OCI-LY3 (cell line): ENCODE data around the gene ETFB.

Experiments used
- H2AFZ ChIP-seq: fragments of 200-600, 300-600 bp; shearing (Covaris generic); 2 replicates; pipeline ENCODE4 v1.6.0; 2014; ENCODE audit warnings: antibody characterized with exemption, low read depth, low read length
- H3K27ac ChIP-seq: fragments of 200-600, 300-600 bp; sonication (generic); 2 replicates; pipeline ENCODE4 v1.5.1; 2014; ENCODE audit warnings: mild to moderate bottlenecking, low read length, moderate library complexity, mixed read lengths
- H3K27me3 ChIP-seq: fragments of 200-600, 300-600 bp; sonication (generic); 2 replicates; pipeline ENCODE4 v1.6.1; 2014; ENCODE audit warnings: low read depth, low read length, mixed read lengths
- H3K36me3 ChIP-seq: fragments of 200-600, 300-600 bp; sonication (generic); replicated peaks from 2 replicates; pipeline ENCODE3; 2014; ENCODE audit warnings: low read depth, low read length, mixed read lengths
- H3K4me1 ChIP-seq: fragments of 300-600, 200-600 bp; sonication (generic); 2 replicates; pipeline ENCODE4 v1.6.1; 2014; ENCODE audit warnings: low read length, mixed read lengths
- H3K4me2 ChIP-seq: fragments of 200-600, 300-600 bp; sonication (generic); 2 replicates; pipeline ENCODE4 v1.6.1; 2014; ENCODE audit warnings: low read length, mixed read lengths
- H3K4me3 ChIP-seq: fragments of 300-600, 200-600 bp; sonication (generic); 2 replicates; pipeline ENCODE4 v1.5.1; 2014; ENCODE audit warnings: antibody characterized with exemption, mild to moderate bottlenecking, low read length, moderate library complexity
- H3K79me2 ChIP-seq: fragments of 300-600, 200-600 bp; shearing (Covaris generic); 2 replicates; pipeline ENCODE4 v1.6.1; 2014; ENCODE audit warnings: mild to moderate bottlenecking, low read length, mixed read lengths
- H3K9ac ChIP-seq: fragments of 300-600, 200-600 bp; shearing (Covaris generic); 2 replicates; pipeline ENCODE4 v1.6.0; 2014; ENCODE audit warnings: mild to moderate bottlenecking, low read length, moderate library complexity
- H3K9me3 ChIP-seq: fragments of 200-600, 300-600 bp; shearing (Covaris generic); 2 replicates; pipeline ENCODE4 v1.6.1; 2014; ENCODE audit warnings: low read length, mixed read lengths; ENCODE audit not compliant: insufficient read depth
- H4K20me1 ChIP-seq: fragments of 200-600, 300-600 bp; sonication (generic); 2 replicates; pipeline ENCODE4 v1.6.1; 2016; ENCODE audit warnings: low read length, mixed read lengths; ENCODE audit not compliant: insufficient read depth
- EZH2phosphoT487 ChIP-seq: fragments of 200-600 bp; shearing (Covaris generic); IDR thresholded peaks from 2 replicates; pipeline ENCODE4 v1.6.1; 2018; ENCODE audit warnings: antibody characterized with exemption, mixed run types, low read depth
- TF ChIP-seq, protein P1 (sequence below): fragments of 200-600, 300-600 bp; sonication (generic); IDR thresholded peaks from 2 replicates; pipeline ENCODE4 v1.5.1; 2014; ENCODE audit warnings: antibody characterized with exemption, low read length, low read depth

Gene ETFB

DNA sequence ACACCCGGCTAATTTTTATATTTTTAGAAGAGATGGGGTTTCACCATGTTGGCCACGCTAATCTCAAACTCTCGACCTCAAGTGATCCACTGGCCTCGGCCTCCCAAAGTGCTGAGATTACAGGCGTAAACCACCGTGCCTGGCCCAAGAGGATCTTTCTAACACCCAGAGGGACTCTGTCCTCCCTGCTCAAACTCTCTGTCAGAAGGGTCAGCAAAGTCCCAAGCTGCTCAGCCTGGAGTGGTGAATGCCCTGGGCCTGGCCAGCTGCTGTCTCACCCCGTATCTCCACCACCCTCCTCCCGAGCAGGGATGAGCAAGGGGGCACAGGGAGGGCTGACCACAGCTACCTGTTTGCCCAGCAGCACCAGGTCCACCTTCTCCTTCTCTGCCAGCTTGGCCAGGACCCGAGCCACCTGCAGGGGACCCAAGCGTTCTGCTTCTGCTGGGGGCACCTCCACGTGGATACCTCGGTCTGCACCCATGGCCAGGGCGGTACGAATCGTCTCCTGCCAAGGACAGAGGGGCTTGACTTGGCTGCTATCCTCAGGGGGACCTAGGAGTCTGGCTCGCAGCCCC is 13.3 kb downstream of the ETFB start:
- no peaks in the 10 kb centered on the region for H3K9me3 ChIP-seq
- no peak overlapping the region for H3K4me2 ChIP-seq
- no peak overlapping the region for H3K27ac ChIP-seq
- peaks cover 3% of the 10 kb centered on the region; the same call in 1 of the 2 replicates for H4K20me1 ChIP-seq
- H2AFZ ChIP-seq = no peak overlapping the region
- no peaks in the 10 kb centered on the region for H3K27me3 ChIP-seq
- TF ChIP-seq EZH2phosphoT487 = no peak
- TF ChIP-seq, protein P1, sequence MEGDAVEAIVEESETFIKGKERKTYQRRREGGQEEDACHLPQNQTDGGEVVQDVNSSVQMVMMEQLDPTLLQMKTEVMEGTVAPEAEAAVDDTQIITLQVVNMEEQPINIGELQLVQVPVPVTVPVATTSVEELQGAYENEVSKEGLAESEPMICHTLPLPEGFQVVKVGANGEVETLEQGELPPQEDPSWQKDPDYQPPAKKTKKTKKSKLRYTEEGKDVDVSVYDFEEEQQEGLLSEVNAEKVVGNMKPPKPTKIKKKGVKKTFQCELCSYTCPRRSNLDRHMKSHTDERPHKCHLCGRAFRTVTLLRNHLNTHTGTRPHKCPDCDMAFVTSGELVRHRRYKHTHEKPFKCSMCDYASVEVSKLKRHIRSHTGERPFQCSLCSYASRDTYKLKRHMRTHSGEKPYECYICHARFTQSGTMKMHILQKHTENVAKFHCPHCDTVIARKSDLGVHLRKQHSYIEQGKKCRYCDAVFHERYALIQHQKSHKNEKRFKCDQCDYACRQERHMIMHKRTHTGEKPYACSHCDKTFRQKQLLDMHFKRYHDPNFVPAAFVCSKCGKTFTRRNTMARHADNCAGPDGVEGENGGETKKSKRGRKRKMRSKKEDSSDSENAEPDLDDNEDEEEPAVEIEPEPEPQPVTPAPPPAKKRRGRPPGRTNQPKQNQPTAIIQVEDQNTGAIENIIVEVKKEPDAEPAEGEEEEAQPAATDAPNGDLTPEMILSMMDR = no peak
- H3K4me3 ChIP-seq = no peak overlapping the region
- no peaks in the 10 kb centered on the region for H3K79me2 ChIP-seq
- H3K9ac ChIP-seq = no peak overlapping the region
- H3K36me3 ChIP-seq = peaks cover 9% of the 10 kb centered on the region
- H3K4me1 ChIP-seq = no peaks in the 10 kb centered on the region

DNA sequence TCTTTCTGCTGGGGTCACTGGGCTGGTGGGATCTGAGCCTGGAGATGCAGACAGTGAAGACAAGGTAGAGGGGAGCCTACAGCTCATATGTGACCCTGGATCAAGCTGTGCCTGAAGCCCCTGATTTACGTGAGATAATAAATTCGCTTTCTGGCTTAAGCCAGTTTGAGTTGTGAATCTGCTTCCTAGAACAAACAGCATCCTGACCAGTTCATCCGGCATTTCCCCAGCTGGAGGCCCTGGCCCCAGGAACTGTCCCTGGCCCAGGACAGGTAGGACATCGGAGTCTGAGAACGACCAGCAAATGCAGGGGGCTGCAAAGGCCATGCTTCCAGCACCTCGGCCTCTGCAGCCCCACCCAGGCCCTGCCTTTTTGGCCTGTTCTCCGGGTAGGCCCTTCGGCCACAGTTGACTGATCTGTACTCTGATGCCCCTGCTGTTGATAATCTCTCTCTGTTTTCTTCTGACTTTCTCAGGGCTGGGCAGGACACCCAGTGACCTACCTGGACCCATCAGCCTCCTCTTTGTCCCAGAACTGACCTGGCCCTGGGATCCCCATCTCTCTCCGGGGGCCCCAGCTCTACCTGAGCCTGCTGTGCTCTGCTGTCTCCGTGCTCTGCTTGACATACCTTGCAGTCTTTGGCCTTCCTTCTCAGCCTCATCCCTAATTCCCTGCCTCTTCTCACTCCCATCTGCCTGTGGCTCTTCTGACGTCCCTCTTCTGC is 14.8 kb downstream of the ETFB start:
- TF ChIP-seq, protein P1 = no peak
- TF ChIP-seq EZH2phosphoT487 = no peak
- Histone ChIP-seq H3K4me1 (no peaks in the 10 kb centered on the region), H3K9ac (no peak overlapping the region), H2AFZ (no peak overlapping the region), H4K20me1 (peaks cover 3% of the 10 kb centered on the region; the same call in 1 of the 2 replicates), H3K4me3 (no peak overlapping the region), H3K36me3 (peaks cover 10% of the 10 kb centered on the region), H3K79me2 (no peaks in the 10 kb centered on the region), H3K9me3 (no peaks in the 10 kb centered on the region), H3K27ac (no peak overlapping the region), H3K4me2 (no peak overlapping the region), H3K27me3 (no peaks in the 10 kb centered on the region)

DNA sequence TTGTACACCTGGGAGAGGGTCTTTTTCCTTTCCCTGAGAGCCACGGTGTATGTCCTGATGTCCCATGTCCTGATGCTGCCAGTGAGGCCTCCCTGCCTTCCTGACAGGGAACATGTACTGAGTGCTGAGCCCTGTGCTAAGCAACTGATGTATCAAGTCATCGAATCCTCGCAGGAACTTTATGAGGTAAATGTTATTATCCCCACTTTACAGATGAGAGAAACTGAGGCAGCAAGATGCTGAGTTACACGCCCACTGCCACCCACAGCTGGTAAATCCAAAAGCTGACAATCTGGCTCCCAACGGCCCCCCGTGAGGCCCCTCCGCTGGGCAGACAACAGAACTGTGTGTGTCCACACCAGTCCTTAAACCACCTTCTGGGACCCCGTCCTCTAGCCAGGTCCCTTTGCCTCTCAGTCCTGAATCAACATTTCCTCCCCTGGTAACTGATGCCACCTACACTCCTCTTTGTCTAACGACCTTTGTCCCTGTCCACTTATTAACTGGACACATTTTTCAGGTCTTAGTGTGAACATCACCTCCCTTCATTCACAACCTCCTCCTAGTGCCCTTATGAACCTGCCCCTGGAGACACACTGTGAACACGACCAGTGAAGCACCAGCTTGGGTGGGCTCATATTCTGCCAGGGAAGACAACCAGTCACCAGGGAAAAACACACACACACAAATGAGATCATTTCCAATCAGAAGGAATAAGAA is 18.8 kb downstream of the ETFB start:
- H3K9ac ChIP-seq = no peak overlapping the region
- H2AFZ ChIP-seq = no peak overlapping the region
- H4K20me1 ChIP-seq = no peaks in the 10 kb centered on the region
- no peaks in the 10 kb centered on the region for H3K9me3 ChIP-seq
- H3K36me3 ChIP-seq = peaks cover 18% of the 10 kb centered on the region
- no peak overlapping the region for H3K27ac ChIP-seq
- H3K4me2 ChIP-seq = no peak overlapping the region
- H3K4me3 ChIP-seq = no peak overlapping the region
- no peaks in the 10 kb centered on the region for H3K79me2 ChIP-seq
- TF ChIP-seq, protein P1 = no peak
- no peak for TF ChIP-seq EZH2phosphoT487
- H3K4me1 ChIP-seq = peaks cover 17% of the 10 kb centered on the region
- no peaks in the 10 kb centered on the region for H3K27me3 ChIP-seq

DNA sequence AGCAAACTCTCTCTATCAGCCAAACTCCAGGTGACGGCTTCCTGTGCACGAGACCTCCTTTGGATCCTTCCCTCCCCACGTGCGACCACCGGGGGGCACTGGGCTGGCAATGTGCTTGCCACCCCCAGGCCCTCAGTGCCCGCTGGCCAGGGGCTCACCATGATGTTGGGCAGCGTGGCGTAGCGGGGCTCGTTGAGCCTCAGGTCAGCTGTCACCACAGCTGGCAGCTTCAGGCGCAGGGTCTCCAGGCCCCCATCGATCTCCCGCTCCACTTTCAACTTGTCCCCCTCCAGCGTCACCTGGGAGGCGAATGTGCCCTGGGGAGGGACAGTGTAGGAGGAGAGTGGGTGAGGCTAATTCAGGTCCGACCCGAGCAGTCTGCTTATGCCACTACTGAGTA is 19.4 kb downstream of the ETFB start:
- Histone ChIP-seq H3K36me3 (peaks cover 18% of the 10 kb centered on the region), H4K20me1 (no peaks in the 10 kb centered on the region), H3K27ac (no peak overlapping the region), H3K4me2 (no peak overlapping the region), H3K27me3 (0 out of 2 replicates have a peak, but pooled peaks cover 2% of the 10 kb centered on the region), H3K4me3 (no peak overlapping the region), H3K79me2 (no peaks in the 10 kb centered on the region), H3K9me3 (no peaks in the 10 kb centered on the region), H3K9ac (no peak overlapping the region), H3K4me1 (peaks cover 17% of the 10 kb centered on the region), H2AFZ (no peak overlapping the region)
- TF ChIP-seq EZH2phosphoT487 = no peak
- TF ChIP-seq, protein P1 = no peak
